Measurements from ENCODE around the gene DIABLO.

DNA sequence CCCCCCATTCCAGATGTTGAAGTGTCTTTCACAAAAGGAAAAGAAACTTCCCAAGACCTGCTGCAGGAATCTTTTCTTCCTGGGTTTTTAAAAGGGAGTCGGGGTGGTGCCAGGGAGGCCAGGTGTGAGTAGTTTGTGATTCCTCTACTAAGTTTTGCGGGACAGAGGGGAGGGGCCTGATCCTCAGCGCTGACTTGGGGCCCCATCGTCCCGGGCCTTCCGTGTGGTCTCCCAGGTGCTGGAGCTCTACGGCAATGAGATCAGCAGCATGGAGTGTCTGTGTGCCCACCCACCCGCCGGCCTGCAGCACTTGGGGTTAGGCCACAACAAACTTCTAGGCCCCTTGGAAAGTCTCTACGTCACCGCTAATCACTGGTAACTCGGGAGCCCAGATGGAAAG lies 38.4 kb downstream of the DIABLO start:
- no peak for TF ChIP-seq POLR2A (IDR thresholded peaks at IDR 0.05; ENCODE audit: low read depth)
- TF ChIP-seq, protein P1, sequence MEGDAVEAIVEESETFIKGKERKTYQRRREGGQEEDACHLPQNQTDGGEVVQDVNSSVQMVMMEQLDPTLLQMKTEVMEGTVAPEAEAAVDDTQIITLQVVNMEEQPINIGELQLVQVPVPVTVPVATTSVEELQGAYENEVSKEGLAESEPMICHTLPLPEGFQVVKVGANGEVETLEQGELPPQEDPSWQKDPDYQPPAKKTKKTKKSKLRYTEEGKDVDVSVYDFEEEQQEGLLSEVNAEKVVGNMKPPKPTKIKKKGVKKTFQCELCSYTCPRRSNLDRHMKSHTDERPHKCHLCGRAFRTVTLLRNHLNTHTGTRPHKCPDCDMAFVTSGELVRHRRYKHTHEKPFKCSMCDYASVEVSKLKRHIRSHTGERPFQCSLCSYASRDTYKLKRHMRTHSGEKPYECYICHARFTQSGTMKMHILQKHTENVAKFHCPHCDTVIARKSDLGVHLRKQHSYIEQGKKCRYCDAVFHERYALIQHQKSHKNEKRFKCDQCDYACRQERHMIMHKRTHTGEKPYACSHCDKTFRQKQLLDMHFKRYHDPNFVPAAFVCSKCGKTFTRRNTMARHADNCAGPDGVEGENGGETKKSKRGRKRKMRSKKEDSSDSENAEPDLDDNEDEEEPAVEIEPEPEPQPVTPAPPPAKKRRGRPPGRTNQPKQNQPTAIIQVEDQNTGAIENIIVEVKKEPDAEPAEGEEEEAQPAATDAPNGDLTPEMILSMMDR (IDR thresholded peaks at IDR 0.05), result no peak
